ENCODE measurements around the gene ARAP3. TPM values are rescaled to one million over a fixed set of nuclear protein-coding genes. Genes with fewer than 3 reads are reported as not detected.

Gene ARAP3
- total RNA-seq, 1 experiment from 2014 or later = 15.1 TPM

DNA sequence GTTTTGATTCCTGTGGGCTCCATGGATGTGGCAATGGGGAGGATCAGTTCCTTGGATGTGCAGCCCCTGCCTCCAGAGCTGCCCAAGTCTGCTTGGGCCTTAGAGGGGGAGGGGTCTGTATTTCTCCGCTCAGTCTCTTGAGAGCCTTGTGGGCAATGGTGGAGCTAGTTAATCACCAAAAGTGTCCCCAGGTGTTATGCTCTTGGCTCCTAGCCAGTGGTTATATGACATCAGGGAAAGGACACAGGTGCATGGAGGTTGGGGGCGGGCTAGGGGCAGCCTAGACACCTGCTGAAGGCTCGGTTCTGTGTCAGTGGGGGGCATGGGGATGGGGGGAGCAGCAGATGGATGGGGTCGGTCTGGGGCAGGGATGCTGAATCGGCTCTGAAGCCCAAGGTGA is 12.4 kb upstream of the ARAP3 start:
- BruUV-seq (replicated peaks) = no TSS peak
- Histone ChIP-seq H4K20me1 (ENCODE audit: insufficient read depth) (no peaks in the 10 kb centered on the region), H3K79me2 (ENCODE audit: insufficient read depth, low read length) (no peaks in the 10 kb centered on the region), H3K27ac (ENCODE audit: low read depth, low read length) (no peak overlapping the region), H3K9ac (ENCODE audit: low read length) (no peak overlapping the region), H3K9me3 (ENCODE audit: control insufficient read depth in 1 of 2, insufficient read depth in 1 of 2, low read depth in 1 of 2, low read length in 2 of 2) (no peaks in the 10 kb centered on the region), H3K9me2 (ENCODE audit: insufficient read depth) (no peaks in the 10 kb centered on the region), H3K27me3 (ENCODE audit: insufficient read depth, low read length) (no peaks in the 10 kb centered on the region), H2AFZ (ENCODE audit: low read depth, low read length, poor library complexity, severe bottlenecking) (no peak overlapping the region), H3K4me2 (ENCODE audit: low read length) (no peak overlapping the region), H3K36me3 (ENCODE audit: control insufficient read depth in 1 of 2, insufficient read depth in 2 of 2, low read length in 2 of 2) (no peaks in the 10 kb centered on the region), H3K4me1 (ENCODE audit: control insufficient read depth in 1 of 2, insufficient read depth in 2 of 2, low read length in 2 of 2) (peaks cover 0 to 18% of the 10 kb centered on the region in 2 experiments; a peak in 3 of 4 replicates), H3K4me3 (replicated peaks in 1 of 2; ENCODE audit: low read depth in 1 of 2, low read length in 2 of 2) (no peak overlapping the region)
- ChIA-PET RAD21 (ENCODE audit: low non-redundant PET in 1 of 2, low total read pairs in 2 of 2, uncharacterized antibody in 2 of 2, unreplicated experiment in 2 of 2) (interaction anchor here in 1 of 2 experiments (3.1 kb wide), 1 partner anchor 266 kb away, joined by 13 read pairs; no protein-coding TSS in a partner anchor), CTCF (interaction anchor here (0.8 to 1.1 kb wide), 2 partner anchors 30 to 318 kb away, joined by 3 read pairs; no protein-coding TSS in a partner anchor), POLR2A (no interaction called here)
- TF ChIP-seq ELF1 (IDR thresholded peaks at IDR 0.05; ENCODE audit: borderline replicate concordance, low read depth) = no peak
- no peak for ATAC-seq
- intact Hi-C loops (cut with micrococcal nuclease) = no loop called here
- DNase-seq (ENCODE audit: low read depth, low spot score) = no peak

DNA sequence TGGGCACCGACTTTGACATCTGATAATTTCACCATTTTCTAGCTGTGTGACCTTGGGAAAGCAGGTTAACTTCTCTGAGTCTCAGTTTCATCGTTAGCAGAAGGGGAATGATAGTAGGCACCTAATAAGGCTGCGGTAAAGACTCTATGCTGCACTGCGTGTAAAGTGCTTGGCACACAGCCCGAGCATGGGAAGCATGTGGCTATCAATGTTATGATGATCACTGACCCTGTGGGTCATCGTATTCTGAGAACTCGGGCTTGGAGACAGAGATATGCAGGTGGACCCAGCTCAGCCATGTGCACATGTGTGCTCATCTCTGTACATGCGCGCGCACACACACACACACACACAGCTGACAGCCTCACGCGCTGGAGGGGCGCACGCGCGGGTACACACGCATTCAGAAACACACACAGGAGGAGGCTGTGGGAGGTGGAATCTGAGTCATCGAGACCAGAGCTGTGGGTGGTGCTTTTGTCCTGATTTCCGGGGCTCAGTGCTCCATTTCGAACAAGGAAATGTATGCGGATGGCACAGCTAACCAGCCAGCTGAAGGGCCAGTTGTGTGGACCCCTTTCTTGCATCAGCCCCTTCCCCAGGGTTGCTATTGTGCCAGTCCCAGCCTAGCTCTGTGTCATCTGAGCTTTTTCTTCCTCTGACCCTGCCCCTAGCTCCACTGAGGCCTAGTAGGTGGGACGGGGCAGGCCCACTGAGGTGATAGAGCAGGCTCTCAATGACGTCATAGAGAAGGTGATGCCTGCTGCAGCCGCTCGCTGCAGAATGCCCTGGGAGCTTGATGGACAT is 11.1 kb upstream of the ARAP3 start:
- ATAC-seq = no peak
- CTCF ChIA-PET = interaction anchor here (1.1 to 2.6 kb wide), 6 partner anchors 186 to 451 kb away, joined by 3 to 79 read pairs (median 12); partner anchors contain the start of gene PCDH1
- RAD21 ChIA-PET (ENCODE audit: low non-redundant PET in 1 of 2, low total read pairs in 2 of 2, uncharacterized antibody in 2 of 2, unreplicated experiment in 2 of 2) = interaction anchor here (0.5 to 3.6 kb wide), 9 partner anchors 28 to 283 kb away, joined by 3 to 20 read pairs (median 5); partner anchors contain the start of genes PCDH1 (in 2 of the 2) and RNF14 (in 1 of the 2)
- BruUV-seq (replicated peaks) = no TSS peak
- intact Hi-C loops (cut with micrococcal nuclease) = loop anchor here (1.0 to 2.0 kb wide), 3 partner anchors 186 to 452 kb away; no protein-coding TSS in a partner anchor
- Histone ChIP-seq H3K79me2 (ENCODE audit: insufficient read depth, low read length) (no peaks in the 10 kb centered on the region), H3K4me2 (ENCODE audit: low read length) (peak overlapping the region; percentile 69; the same call in 1 of the 2 replicates), H4K20me1 (ENCODE audit: insufficient read depth) (no peaks in the 10 kb centered on the region), H2AFZ (ENCODE audit: low read depth, low read length, poor library complexity, severe bottlenecking) (no peak overlapping the region), H3K9me3 (ENCODE audit: control insufficient read depth in 1 of 2, insufficient read depth in 1 of 2, low read depth in 1 of 2, low read length in 2 of 2) (no peaks in the 10 kb centered on the region), H3K9ac (ENCODE audit: low read length) (no peak overlapping the region), H3K27ac (ENCODE audit: low read depth, low read length) (no peak overlapping the region), H3K4me3 (replicated peaks in 1 of 2; ENCODE audit: low read depth in 1 of 2, low read length in 2 of 2) (no peak overlapping the region), H3K27me3 (ENCODE audit: insufficient read depth, low read length) (no peaks in the 10 kb centered on the region), H3K36me3 (ENCODE audit: control insufficient read depth in 1 of 2, insufficient read depth in 2 of 2, low read length in 2 of 2) (no peaks in the 10 kb centered on the region), H3K9me2 (ENCODE audit: insufficient read depth) (no peaks in the 10 kb centered on the region), H3K4me1 (ENCODE audit: control insufficient read depth in 1 of 2, insufficient read depth in 2 of 2, low read length in 2 of 2) (peaks cover 0 to 18% of the 10 kb centered on the region in 2 experiments; a peak in 3 of 4 replicates)
- no peak for DNase-seq (ENCODE audit: low read depth, low spot score)
- POLR2A ChIA-PET = interaction anchor here (1.7 kb wide), 1 partner anchor 267 kb away, joined by 5 read pairs; no protein-coding TSS in a partner anchor
- TF ChIP-seq ZNF274 (IDR thresholded peaks at IDR 0.05; ENCODE audit: low read depth, low read length) = no peak
- peak; percentile 21; the same call in 1 of the 2 replicates for TF ChIP-seq MAX (IDR thresholded peaks at IDR 0.05)
- TF ChIP-seq, protein P1, sequence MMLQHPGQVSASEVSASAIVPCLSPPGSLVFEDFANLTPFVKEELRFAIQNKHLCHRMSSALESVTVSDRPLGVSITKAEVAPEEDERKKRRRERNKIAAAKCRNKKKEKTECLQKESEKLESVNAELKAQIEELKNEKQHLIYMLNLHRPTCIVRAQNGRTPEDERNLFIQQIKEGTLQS (IDR thresholded peaks at IDR 0.05) = no peak
- no peak for TF ChIP-seq JUND (IDR thresholded peaks at IDR 0.05)
- TF ChIP-seq EGR1 (IDR thresholded peaks at IDR 0.05; ENCODE audit: low read depth) = no peak
- no peak for TF ChIP-seq EZH2 (IDR thresholded peaks at IDR 0.05)
- TF ChIP-seq CEBPB (IDR thresholded peaks at IDR 0.05; ENCODE audit: low read depth) = no peak
- TF ChIP-seq SRF (IDR thresholded peaks at IDR 0.05; ENCODE audit: low read depth) = no peak
